ENCODE measurements around the gene TBL1Y.
"Not testable (repeated sequence)": the region's sequence is repeated elsewhere in the genome, so short reads cannot be mapped to it uniquely, and the experiment has no call there.

TBL1Y gene

GRCh38 chrY:6910372-6911252 lies at the start of gene TBL1Y:
Gene TBL1Y (plus strand): TSS chrY:6910697. CDS start chrY:7025085, 114,388 bp downstream.
- peak; percentile 2 for DNase-seq

- DNase-seq = no peak
These were observed 16.0 kb upstream of the TBL1Y start for GRCh38 chrY:6894496-6894895.

GRCh38 chrY:6895236-6895635 lies 15.3 kb upstream of the TBL1Y start:
- no peak for DNase-seq

GRCh38 chrY:6902116-6902515 lies 8.4 kb upstream of the TBL1Y start:
- not testable (repeated sequence) for DNase-seq

- no peak for DNase-seq
These were observed 2.9 kb upstream of the TBL1Y start for GRCh38 chrY:6907591-6907990.

GRCh38 chrY:6908021-6908420 lies 2.5 kb upstream of the TBL1Y start:
- DNase-seq = not testable (repeated sequence)

GRCh38 chrY:6909118-6909521 lies 1.4 kb upstream of the TBL1Y start:
- DNase-seq = peak; percentile 38

- DNase-seq = no peak
These were observed 641 bp upstream of the TBL1Y start for GRCh38 chrY:6909856-6910255.

GRCh38 chrY:6911253-6911881 lies 870 bp downstream of the TBL1Y start, which contains the start of gene AMELY:
Gene AMELY (minus strand): TSS chrY:6911752. CDS start chrY:6872608, 39,144 bp downstream.
- no peak for DNase-seq

- DNase-seq = no peak
These were observed 2.9 kb downstream of the TBL1Y start for GRCh38 chrY:6913362-6913761.

- no peak for DNase-seq
These were observed 10.6 kb downstream of the TBL1Y start for GRCh38 chrY:6921061-6921460.

GRCh38 chrY:6928265-6928664 lies 17.8 kb downstream of the TBL1Y start:
- DNase-seq = no peak

GRCh38 chrY:6929237-6929636 lies 18.7 kb downstream of the TBL1Y start:
- no peak for DNase-seq

- DNase-seq = no peak
These were observed 21.4 kb downstream of the TBL1Y start for GRCh38 chrY:6931779-6932396.

- DNase-seq = no peak
These were observed 25.0 kb downstream of the TBL1Y start for GRCh38 chrY:6935497-6935896.

- DNase-seq = no peak
These were observed 37.2 kb downstream of the TBL1Y start for GRCh38 chrY:6947695-6948094.

- no peak for DNase-seq
These were observed 37.9 kb downstream of the TBL1Y start for GRCh38 chrY:6948378-6948777.

- DNase-seq = no peak
These were observed 39.5 kb downstream of the TBL1Y start for GRCh38 chrY:6949947-6950346.

GRCh38 chrY:6964732-6965131 lies 54.2 kb downstream of the TBL1Y start:
- DNase-seq = peak; percentile 0

- DNase-seq = no peak
These were observed 56.0 kb downstream of the TBL1Y start for GRCh38 chrY:6966521-6966920.

- no peak for DNase-seq
These were observed 57.2 kb downstream of the TBL1Y start for GRCh38 chrY:6967736-6968135.

GRCh38 chrY:6968191-6968590 lies 57.7 kb downstream of the TBL1Y start:
- DNase-seq = no peak

- no peak for DNase-seq
These were observed 61.9 kb downstream of the TBL1Y start for GRCh38 chrY:6972271-6972887.

Measured in DMS79 (cell line).